ENCODE data around the gene SGTB. TPM values are rescaled to one million over a fixed set of nuclear protein-coding genes. Genes with fewer than 3 reads are reported as not detected.

The SGTB gene
- total and polyA plus RNA-seq, 2 donors from 2014 or later, result 1.6 to 8.8 TPM

DNA sequence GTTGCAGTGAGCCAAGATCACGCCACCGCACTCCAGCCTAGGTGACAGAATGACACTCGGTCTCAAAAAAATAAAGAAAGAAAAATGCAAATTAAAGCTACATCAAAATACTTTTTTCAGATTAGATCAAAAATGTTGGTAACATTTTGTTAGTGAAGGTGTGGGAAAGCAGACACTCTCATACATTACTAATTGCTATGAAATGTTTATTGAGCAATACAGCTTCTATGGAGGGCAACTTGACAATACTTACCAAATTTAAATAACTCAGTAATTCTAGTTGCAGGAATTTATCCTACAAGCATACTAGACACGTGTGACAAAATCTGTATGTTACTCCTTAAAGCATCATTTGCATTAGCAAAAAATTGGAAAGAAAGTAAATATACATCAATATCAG, 101.9 kb downstream of the SGTB start:
- no peak for DNase-seq
- Histone ChIP-seq H3K4me1 (ENCODE audit: control insufficient read depth in 2 of 3, insufficient read depth in 2 of 3, low read depth in 1 of 3, low read length in 3 of 3) (peaks cover 0 to 10% (median 9%) of the 10 kb centered on the region in 3 donors), H3K27me3 (ENCODE audit: control insufficient read depth, insufficient read depth, low read length) (no peaks in the 10 kb centered on the region), H3K36me3 (ENCODE audit: control insufficient read depth in 2 of 3, insufficient read depth in 3 of 3, low read length in 3 of 3) (peaks cover 0 to 5% (median 3%) of the 10 kb centered on the region in 3 donors), H3K9me3 (ENCODE audit: control insufficient read depth in 2 of 3, insufficient read depth in 1 of 3, low read length in 3 of 3) (no peaks in the 10 kb centered on the region), H3K4me3 (ENCODE audit: low read length in 3 of 3) (no peak overlapping the region), H3K27ac (ENCODE audit: low read depth in 2 of 2, low read length in 2 of 2) (no peak overlapping the region), H3K9ac (ENCODE audit: low read length in 3 of 3) (no peak overlapping the region)
- intact Hi-C loops (cut with DNase I), result no loop called here
- no peak for FAIRE-seq
- TF ChIP-seq CTCF (IDR thresholded peaks at IDR 0.05; ENCODE audit: borderline replicate concordance, extremely low read depth, insufficient read depth), result no peak

Other genes starting within 250 kb of the SGTB start
- 6.7 TPM for gene ADAMTS6, start 240.2 kb downstream of the SGTB start, total RNA-seq
- 0.32 TPM for gene ADAMTS6, start 240.2 kb downstream of the SGTB start, polyA plus RNA-seq (ENCODE audit: insufficient read depth, low read depth, low replicate concordance)
- gene CENPK, start 158.9 kb downstream of the SGTB start, total RNA-seq, result 3.5 TPM
- gene CENPK, start 158.9 kb downstream of the SGTB start, polyA plus RNA-seq (ENCODE audit: insufficient read depth, low read depth, low replicate concordance), result not detected
- gene PPWD1, start 158.8 kb downstream of the SGTB start, total RNA-seq, result 29.7 TPM
- gene PPWD1, start 158.8 kb downstream of the SGTB start, polyA plus RNA-seq (ENCODE audit: insufficient read depth, low read depth, low replicate concordance), result 16.5 TPM
- gene TRIM23, start 97.8 kb downstream of the SGTB start, total RNA-seq, result 15.2 TPM
- 4.4 TPM for gene TRIM23, start 97.8 kb downstream of the SGTB start, polyA plus RNA-seq (ENCODE audit: insufficient read depth, low read depth, low replicate concordance)
- gene SHLD3, start 97.1 kb downstream of the SGTB start, total RNA-seq, result 2.5 TPM
- 2.5 TPM for gene SHLD3, start 97.1 kb downstream of the SGTB start, polyA plus RNA-seq (ENCODE audit: insufficient read depth, low read depth, low replicate concordance)
- gene TRAPPC13, start 97.1 kb downstream of the SGTB start, total RNA-seq, result 24.3 TPM
- 22.0 TPM for gene TRAPPC13, start 97.1 kb downstream of the SGTB start, polyA plus RNA-seq (ENCODE audit: insufficient read depth, low read depth, low replicate concordance)
- 25.0 TPM for gene NLN, start 96 bp upstream of the SGTB start, total RNA-seq
- gene NLN, start 96 bp upstream of the SGTB start, polyA plus RNA-seq (ENCODE audit: insufficient read depth, low read depth, low replicate concordance), result 6.2 TPM
- gene ERBIN, start 204.5 kb upstream of the SGTB start, total RNA-seq, result 85.1 TPM
- 14.3 TPM for gene ERBIN, start 204.5 kb upstream of the SGTB start, polyA plus RNA-seq (ENCODE audit: insufficient read depth, low read depth, low replicate concordance)

All from kidney (tissue), 14 donors.